Spleen (tissue), 11 donors: Measurements from ENCODE around the gene RNF208. TPM values are rescaled to one million over a fixed set of nuclear protein-coding genes. Genes with fewer than 3 reads are reported as not detected.
"Not testable (repeated sequence)": the region's sequence is repeated elsewhere in the genome, so short reads cannot be mapped to it uniquely, and the experiment has no call there.

Source experiments
- DNase-seq: peaks from one replicate; pipeline ENCODE4 v3.0.0-alpha.2; 2020
- H3K27ac ChIP-seq, 8 donors: fragments of 200-600 bp; sonication (generic) in 7 of 8; 1 replicate in 4 of 8; 2 replicates in 4 of 8; pipeline versions ENCODE4 v1.5.0 to v1.8.0; 2016 to 2021; ENCODE audit warnings: inconsistent platforms in 4 of 8, mild to moderate bottlenecking in 4 of 8, moderate library complexity in 1 of 8
- H3K27me3 ChIP-seq, 7 donors: fragments of 200-600 bp; sonication (generic) in 6 of 7; replicated peaks in 1 of 7; 1 replicate in 4 of 7; 2 replicates in 3 of 7; pipeline versions ENCODE4 v1.5.0 to v1.8.0; 2016 to 2021; ENCODE audit warnings: inconsistent platforms in 3 of 7, mild to moderate bottlenecking in 1 of 7
- H3K36me3 ChIP-seq, 6 donors: fragments of 200-600 bp; sonication (generic) in 5 of 6; 1 replicate in 4 of 6; 2 replicates in 2 of 6; pipeline versions ENCODE4 v1.5.0 to v1.8.0; 2016 to 2021; ENCODE audit warnings: inconsistent platforms in 2 of 6
- H3K4me1 ChIP-seq, 6 donors: fragments of 200-600 bp; sonication (generic) in 5 of 6; 1 replicate in 3 of 6; 2 replicates in 3 of 6; pipeline versions ENCODE4 v1.5.0 to v1.8.0; 2016 to 2021; ENCODE audit warnings: inconsistent platforms in 3 of 6
- H3K4me3 ChIP-seq, 8 donors: fragments of 200-600 bp; sonication (generic) in 7 of 8; 1 replicate in 4 of 8; 2 replicates in 4 of 8; pipeline versions ENCODE4 v1.5.0 to v1.8.0; 2016 to 2021; ENCODE audit warnings: inconsistent platforms in 4 of 8, mild to moderate bottlenecking in 4 of 8, moderate library complexity in 2 of 8
- H3K9me3 ChIP-seq, 8 donors: fragments of 200-600 bp; sonication (generic) in 7 of 8; 1 replicate in 4 of 8; 2 replicates in 4 of 8; pipeline versions ENCODE4 v1.5.0 to v1.8.0; 2016 to 2021; ENCODE audit warnings: inconsistent platforms in 4 of 8
- CTCF ChIP-seq, 11 experiments: fragments of 200-600 bp in 7 of 11; fragments of 450-650 bp in 4 of 11; sonication (generic) in 4 of 11; IDR thresholded peaks in 8 of 11; conservative IDR thresholded peaks in 3 of 11; 1 replicate in 7 of 11; 2 replicates in 4 of 11; pipeline versions ENCODE4 v1.4.0 to v1.8.0; 2016 to 2021; ENCODE audit warnings: antibody characterized with exemption in 11 of 11, inconsistent platforms in 4 of 11, mild to moderate bottlenecking in 1 of 11
- POLR2A ChIP-seq, 3 donors: fragments of 450-650 bp; IDR thresholded peaks; one replicate each; pipeline ENCODE4 v1.5.1; 2017; ENCODE audit warnings: antibody characterized with exemption in 3 of 3, mild to moderate bottlenecking in 1 of 3
- POLR2AphosphoS5 ChIP-seq, 3 donors: sonication (generic); formaldehyde crosslinking; IDR thresholded peaks; one replicate each; pipeline ENCODE4 v1.5.1; 2017; ENCODE audit warnings: antibody characterized with exemption in 3 of 3
- WGBS, 5 donors: extraction: QIAGEN DNeasy Blood & Tissue Kit in 3 of 5; methylation state at CpG; one replicate each; pipeline versions ENCODE4 v1.1.5 to v1.1.7; 2013 to 2018; 5-methylcytosine and 5-hydroxymethylcytosine counted together
- intact Hi-C: fragments of 100-400 bp; cut with DNase I; formaldehyde crosslinking; loops from one replicate; pipeline ENCODE4 v1.15.0; 2023; ENCODE audit warnings: low total_unique reads
- polyA plus RNA-seq, 3 donors: library from polyadenylated mRNA; stranded (reverse); fragments of 200-250 nt; gene quantifications; one replicate each; pipeline ENCODE4 v1.2.1, GENCODE V29; 2013
- total RNA-seq, 7 donors: library from RNA; depleted of rRNA in 3 of 7; stranded (reverse); fragments of >200 nt in 3 of 7; fragmentation: NEBNext Ultra II Directional in 4 of 7; extraction: Animal tissue kit (Norgen Biotek cat#: 25700) in 4 of 7; gene quantifications; one replicate each; pipeline versions ENCODE4 v1.1.0 to v1.2.1, GENCODE V29; 2016 to 2021
- donor health status: healthy with polysubstance abuse.
- donor health status: DM: no; HTN: no; CAD: no; lungs with moderate emphysema.
- donor health status: DM: no; HTN: no; CAD: no.
- donor health status: Bipolar disorder and iron deficiency.
- donor health status: healthy.
- donor health status: DM: no; HTN: no; CAD: no.
- donor health status: DM: yes; HTN: yes; CAD: no.

RNF208 gene
- total and polyA plus RNA-seq, 10 donors, result 1.2 to 6.2 (median 2.7) TPM

DNA sequence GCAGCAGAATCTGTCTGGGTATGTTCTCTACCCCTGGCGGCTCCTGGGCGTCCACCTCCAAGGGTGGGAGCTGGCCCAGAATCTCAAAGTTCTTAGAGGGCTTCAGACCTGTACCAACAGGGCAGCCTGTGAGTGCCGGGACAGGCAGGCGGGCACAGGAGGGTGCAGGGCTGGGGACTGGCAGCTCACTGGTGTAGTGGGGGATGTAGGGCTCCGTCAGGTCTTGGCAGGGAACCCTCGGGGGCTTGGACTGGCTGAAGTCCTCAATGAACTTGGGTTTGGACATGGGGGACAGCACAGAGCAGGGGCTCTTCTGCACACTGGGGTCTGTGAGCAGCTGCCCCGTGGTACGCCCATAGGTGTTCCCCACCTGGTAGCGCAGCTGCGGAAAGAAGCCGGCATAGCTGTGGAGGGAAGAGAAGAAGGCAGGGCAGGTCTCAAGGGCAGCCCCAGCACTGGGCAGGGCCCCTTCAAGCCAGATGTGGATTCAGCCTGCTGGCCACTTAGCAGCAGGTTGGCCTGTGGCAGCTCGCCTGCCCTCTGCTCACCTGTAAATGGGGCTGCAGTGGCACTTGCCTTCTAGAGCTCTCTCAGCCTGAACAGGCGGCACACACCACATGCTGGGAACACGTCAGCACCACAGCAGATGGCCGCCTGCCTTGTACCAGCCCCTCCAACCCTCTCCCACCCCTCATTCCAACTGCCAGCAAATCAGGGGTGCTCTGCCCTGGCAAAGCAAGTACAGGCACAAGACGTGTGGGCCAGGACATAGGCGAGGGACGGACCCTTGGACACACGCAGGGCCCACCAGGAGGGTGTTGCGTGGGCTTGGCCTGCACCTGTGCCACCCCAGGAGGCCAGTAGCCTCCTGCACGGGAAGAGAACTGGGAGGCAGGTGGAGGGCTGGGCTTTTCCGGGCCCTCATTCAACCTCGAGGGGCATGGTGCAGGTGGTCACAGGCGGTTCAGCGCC is 23.7 kb upstream of the RNF208 start:
- WGBS, 5 donors, result 91 to 95% (median 93%) methylated on average over 18 to 25 of the region's 25 CpGs
- intact Hi-C loops, result no loop called here
- TF ChIP-seq CTCF (IDR thresholded peaks at IDR 0.05 in 8 of 11, conservative IDR thresholded peaks at IDR 0.05 in 3 of 11), result no peak
- no peak for TF ChIP-seq POLR2A (IDR thresholded peaks at IDR 0.05)
- peak in 1 of 3 donors; percentile 8 for TF ChIP-seq POLR2AphosphoS5 (IDR thresholded peaks at IDR 0.05)

GRCh38 chr9:137244486-137245449 is 22.7 kb upstream of the RNF208 start:
- TF ChIP-seq POLR2A (IDR thresholded peaks at IDR 0.05) (no peak), POLR2AphosphoS5 (IDR thresholded peaks at IDR 0.05) (peak in 1 of 3 donors; percentile 23)
- H3K4me1 ChIP-seq, result peaks cover 15 to 42% (median 34%) of the 10 kb centered on the region in 6 donors
- DNase-seq, result no peak
- no peak overlapping the region for H3K4me3 ChIP-seq
- peak overlapping the region in 2 of 8 donors; percentile 1 to 29 for H3K27ac ChIP-seq
- no peaks in the 10 kb centered on the region for H3K9me3 ChIP-seq
- WGBS, 5 donors, result 75 to 88% (median 79%) methylated on average over 19 to 36 of the region's 36 CpGs
- intact Hi-C loops, result no loop called here
- H3K36me3 ChIP-seq, result peaks cover 0 to 24% (median 18%) of the 10 kb centered on the region in 6 donors
- H3K27me3 ChIP-seq, result no peaks in the 10 kb centered on the region

More for the DNA sequence above, 23.7 kb upstream of the RNF208 start:
- Histone ChIP-seq H3K27me3 (no peaks in the 10 kb centered on the region), H3K9me3 (no peaks in the 10 kb centered on the region), H3K36me3 (peaks cover 0 to 24% (median 18%) of the 10 kb centered on the region in 6 donors), H3K4me1 (peaks cover 12 to 34% (median 27%) of the 10 kb centered on the region in 6 donors), H3K27ac (no peak overlapping the region), H3K4me3 (no peak overlapping the region)
- no peak for DNase-seq

DNA sequence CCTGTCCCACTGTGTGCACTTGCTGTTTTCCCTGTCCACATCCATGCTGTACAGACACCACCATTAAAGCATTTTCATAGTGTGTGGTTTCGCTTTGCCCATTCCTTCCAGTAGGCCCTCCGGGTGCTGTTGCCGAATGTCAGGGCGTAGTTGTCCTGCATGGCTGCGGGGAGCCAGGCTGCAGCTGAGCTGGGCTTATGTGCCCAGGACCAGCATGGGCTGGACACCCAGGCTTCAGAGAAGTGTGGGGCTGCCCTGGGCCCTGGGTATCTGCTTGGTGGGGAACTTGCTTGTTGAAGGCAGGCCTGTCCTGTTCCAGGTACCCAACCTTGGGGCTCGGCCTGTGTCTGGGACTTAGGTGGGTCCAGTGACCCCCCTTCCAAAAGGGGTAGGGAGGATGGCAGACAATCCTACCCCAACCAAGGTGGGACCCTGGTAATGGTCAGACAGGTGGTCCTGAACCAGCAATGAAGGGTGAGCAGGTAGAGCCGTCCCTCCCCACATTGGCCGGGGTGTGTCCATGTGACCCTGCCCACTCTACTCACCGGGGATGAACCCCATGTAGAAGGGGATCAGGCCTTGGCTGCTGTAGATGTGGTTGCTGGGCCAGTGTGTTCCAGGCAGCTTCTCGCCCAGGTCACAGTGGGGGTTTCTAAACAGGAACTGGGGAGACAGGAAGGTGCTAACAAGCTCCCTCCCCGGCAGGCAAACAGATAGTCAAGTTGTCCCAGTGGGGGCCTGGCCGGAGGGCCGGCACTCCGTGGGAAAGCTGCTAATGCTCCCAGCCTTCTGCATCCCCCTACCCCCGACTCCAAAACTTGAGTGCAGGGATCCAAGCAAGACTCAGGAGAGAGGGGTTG is 21.8 kb upstream of the RNF208 start:
- WGBS, 5 donors, result 68 to 79% (median 74%) methylated on average over 13 to 15 of the region's 15 CpGs
- intact Hi-C loops, result no loop called here

DNA sequence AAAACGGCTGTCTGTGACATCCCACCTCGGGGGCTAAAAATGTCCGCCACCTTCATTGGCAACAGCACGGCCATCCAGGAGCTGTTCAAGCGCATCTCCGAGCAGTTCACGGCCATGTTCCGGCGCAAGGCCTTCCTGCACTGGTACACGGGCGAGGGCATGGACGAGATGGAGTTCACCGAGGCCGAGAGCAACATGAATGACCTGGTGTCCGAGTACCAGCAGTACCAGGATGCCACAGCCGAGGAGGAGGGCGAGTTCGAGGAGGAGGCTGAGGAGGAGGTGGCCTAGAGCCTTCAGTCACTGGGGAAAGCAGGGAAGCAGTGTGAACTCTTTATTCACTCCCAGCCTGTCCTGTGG is 21.2 kb upstream of the RNF208 start:
- H3K9me3 ChIP-seq, DNase-seq, intact Hi-C loops, H3K27ac ChIP-seq, H3K27me3 ChIP-seq: not testable (repeated sequence)
- peak in 1 of 3 donors; percentile 62 for TF ChIP-seq POLR2AphosphoS5 (IDR thresholded peaks at IDR 0.05)
- Histone ChIP-seq H3K36me3 (peaks cover 0 to 24% (median 18%) of the 10 kb centered on the region in 6 donors), H3K4me1 (peaks cover 18 to 57% (median 48%) of the 10 kb centered on the region in 6 donors), H3K4me3 (peak overlapping the region in 1 of 8 donors; percentile 94)
- WGBS, 5 donors, result 87 to 92% (median 92%) methylated on average over 12 to 18 of the region's 18 CpGs

More for the DNA sequence above, 21.8 kb upstream of the RNF208 start:
- H3K36me3 ChIP-seq, result peaks cover 0 to 24% (median 18%) of the 10 kb centered on the region in 6 donors
- no peaks in the 10 kb centered on the region for H3K27me3 ChIP-seq
- no peak overlapping the region for H3K4me3 ChIP-seq
- peak overlapping the region in 2 of 8 donors; percentile 1 to 29 for H3K27ac ChIP-seq
- no peak for TF ChIP-seq POLR2A (IDR thresholded peaks at IDR 0.05)
- peak in 1 of 3 donors; percentile 65 for TF ChIP-seq POLR2AphosphoS5 (IDR thresholded peaks at IDR 0.05)
- no peak for DNase-seq
- H3K4me1 ChIP-seq, result peaks cover 18 to 51% (median 42%) of the 10 kb centered on the region in 6 donors
- no peaks in the 10 kb centered on the region for H3K9me3 ChIP-seq
